GM19328 (cell line): Measurements from ENCODE around the gene SIPA1.

ENCODE experiments used
- ATAC-seq: cut with Tn5 transposase; IDR thresholded peaks from one replicate; pipeline ENCODE4 v1.9.1; 2021; ENCODE audit warnings: mild to moderate bottlenecking, moderate library complexity; ENCODE audit not compliant: unreplicated experiment

The SIPA1 gene

DNA sequence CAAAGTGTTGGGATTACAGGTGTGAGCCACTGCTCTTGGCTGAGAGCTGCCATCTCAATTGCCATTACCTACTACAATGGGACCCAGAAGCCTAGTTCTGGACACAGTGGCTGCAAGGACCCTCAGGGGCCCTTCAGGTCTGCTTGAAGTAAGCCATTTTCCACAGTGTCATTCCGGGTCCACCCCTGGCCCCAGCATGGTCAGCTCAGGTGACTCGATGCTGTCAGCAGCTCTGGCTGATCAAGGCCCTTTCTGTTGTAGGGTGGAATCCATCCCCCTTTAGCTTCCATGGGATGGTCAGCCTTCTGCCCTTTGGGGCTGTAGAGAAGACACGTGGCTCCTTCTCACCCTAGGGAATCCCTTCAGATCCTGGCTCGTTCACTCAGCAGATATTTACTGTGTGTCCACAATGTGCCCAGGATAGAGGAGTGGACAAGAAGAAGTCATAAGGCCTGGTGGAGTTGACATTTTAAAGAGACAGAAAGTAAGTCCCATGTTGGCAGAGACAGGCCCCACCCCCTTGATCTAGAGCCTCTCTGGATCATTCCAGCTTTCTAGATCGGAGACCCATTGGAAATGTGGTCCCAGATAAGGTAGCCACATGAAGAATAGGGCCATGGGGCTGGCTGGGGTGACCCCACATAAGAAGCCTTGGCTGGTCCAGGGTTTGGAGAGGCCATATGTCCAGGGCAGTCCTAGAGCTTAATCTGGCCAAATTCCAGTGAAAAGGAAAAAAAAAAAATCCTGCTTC lies 59.1 kb downstream of the SIPA1 start:
- no peak for ATAC-seq

DNA sequence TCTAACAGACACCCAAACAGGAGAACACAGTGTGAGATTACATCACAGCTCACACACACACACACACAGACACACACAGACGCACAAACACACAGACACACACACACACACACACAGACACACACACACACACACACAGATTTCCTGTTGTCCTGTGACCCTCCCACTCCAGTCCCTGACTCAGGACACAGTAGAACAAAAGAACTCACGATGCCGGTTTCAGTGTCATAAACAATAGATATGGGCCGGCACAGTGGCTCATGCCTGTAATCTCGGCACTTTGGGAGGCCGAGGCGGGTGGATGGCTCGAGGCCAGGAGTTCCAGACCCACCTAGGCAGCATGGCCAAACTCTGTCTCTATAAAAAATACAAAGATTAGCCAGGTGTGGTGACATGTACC lies 60.3 kb downstream of the SIPA1 start:
- no peak for ATAC-seq

GRCh38 chr11:65699306-65699705 lies 61.4 kb downstream of the SIPA1 start:
- ATAC-seq: no peak

- no peak for ATAC-seq
Measured at GRCh38 chr11:65700399-65700798, 62.5 kb downstream of the SIPA1 start.
